Body of pancreas (tissue), 4 donors: Measurements from ENCODE around the gene ABI3BP. TPM values are rescaled to one million over a fixed set of nuclear protein-coding genes. Genes with fewer than 3 reads are reported as not detected.
A peak's percentile ranks its signal among the peaks of the same experiment; 100 is the strongest.

Experiments
- ATAC-seq: fragments of 150-250 bp; one replicate; pipeline ENCODE4 v1.9.1; 2016
- DNase-seq, 4 donors: peaks; one replicate each; pipeline ENCODE4 v3.0.0-alpha.2; 2019
- H3K27ac ChIP-seq, 4 donors: fragments of 200-600 bp; sonication (generic); 1 replicate in 3 of 4; 2 replicates in 1 of 4; pipeline versions ENCODE4 v1.5.1 to v1.6.1; 2016 to 2019; ENCODE audit warnings: mild to moderate bottlenecking in 1 of 4, mixed read lengths in 1 of 4, moderate library complexity in 1 of 4
- H3K27me3 ChIP-seq, 2 donors: fragments of 200-600 bp; sonication (generic); one replicate each; pipeline ENCODE4 v1.6.0; 2016; ENCODE audit warnings: mild to moderate bottlenecking in 1 of 2
- H3K36me3 ChIP-seq, 2 donors: fragments of 200-600 bp; sonication (generic); replicated peaks in 1 of 2; 2 replicates each; pipeline ENCODE4 v1.5.1; 2016; ENCODE audit warnings: low read depth in 2 of 2; ENCODE audit not compliant: insufficient read depth in 1 of 2
- H3K4me1 ChIP-seq: fragments of 200-600 bp; sonication (generic); one replicate; pipeline ENCODE4 v1.6.0; 2016
- H3K4me3 ChIP-seq, 2 donors: fragments of 200-600 bp; sonication (generic); 1 replicate in 1 of 2; 2 replicates in 1 of 2; pipeline ENCODE4 v1.5.1; 2016 to 2019
- H3K9me3 ChIP-seq, 3 donors: fragments of 200-600 bp; sonication (generic); 1 replicate in 2 of 3; 2 replicates in 1 of 3; pipeline ENCODE4 v1.5.1; 2016
- CTCF ChIP-seq, 7 experiments: fragments of 450-650 bp in 4 of 7; fragments of 200-600 bp in 3 of 7; sonication (generic) in 3 of 7; IDR thresholded peaks; one replicate each; pipeline ENCODE4 v1.5.1; 2016 to 2019; ENCODE audit warnings: antibody characterized with exemption in 7 of 7
- POLR2A ChIP-seq, 3 donors: fragments of 450-650 bp; IDR thresholded peaks; one replicate each; pipeline ENCODE4 v1.6.1; 2016; ENCODE audit warnings: antibody characterized with exemption in 3 of 3, mild to moderate bottlenecking in 2 of 3
- WGBS, 2 donors: methylation state at CpG; one replicate each; pipeline ENCODE4 v1.1.5; 2017; 5-methylcytosine and 5-hydroxymethylcytosine counted together
- intact Hi-C: fragments of 100-400 bp; cut with DNase I; formaldehyde crosslinking; loops from one replicate; pipeline ENCODE4 v1.15.1; 2023
- total RNA-seq, 2 donors: library from RNA; depleted of rRNA; stranded (reverse); fragments of >200 nt; gene quantifications; one replicate each; pipeline ENCODE4 v1.1.0, GENCODE V29; 2016

The ABI3BP gene
- 10 to 100 TPM in 1 of 2 donors, 1 to 10 TPM in 1; 9.3 to 19.8 TPM for total RNA-seq

- DNase-seq, result peak; percentile 57 to 73 (median 71)
- intact Hi-C loops, result no loop called here
- peaks cover 9% of the 10 kb centered on the region for H3K4me1 ChIP-seq
- H3K9me3 ChIP-seq, result no peaks in the 10 kb centered on the region
- H3K4me3 ChIP-seq, result no peak within 1 kb of the TSS
- no peak for TF ChIP-seq CTCF (IDR thresholded peaks at IDR 0.05)
- TF ChIP-seq POLR2A (IDR thresholded peaks at IDR 0.05), result peak in 1 of 3 donors; percentile 39
- H3K27me3 ChIP-seq, result no peaks in the 10 kb centered on the region
- peak within 1 kb of the TSS in 3 of 4 donors; percentile 56 to 59 (median 57) for H3K27ac ChIP-seq
- ATAC-seq, result peak; percentile 87
- no peaks in the 10 kb centered on the region for H3K36me3 ChIP-seq
- WGBS, 2 donors, result 17 to 22% methylated on average over 5 of the region's 5 CpGs
Observed at GRCh38 chr3:100993309-100993708, at the start of gene ABI3BP. TSS of gene ABI3BP (minus strand) at chr3:100993421. CDS start at chr3:100993384, 37 bp downstream.

- 22 to 23% methylated on average over 2 of the region's 2 CpGs for WGBS, 2 donors
- H3K36me3 ChIP-seq, result no peaks in the 10 kb centered on the region
- no peak overlapping the region for H3K27ac ChIP-seq
- TF ChIP-seq CTCF (IDR thresholded peaks at IDR 0.05) (no peak), POLR2A (IDR thresholded peaks at IDR 0.05) (no peak)
- H3K4me3 ChIP-seq, result no peak overlapping the region
- no peaks in the 10 kb centered on the region for H3K9me3 ChIP-seq
- DNase-seq (peak in 3 of 4 donors; percentile 23 to 29 (median 24)), ATAC-seq (peak; percentile 63)
- H3K4me1 ChIP-seq, result peaks cover 9% of the 10 kb centered on the region
- no peaks in the 10 kb centered on the region for H3K27me3 ChIP-seq
- intact Hi-C loops, result no loop called here
Observed at GRCh38 chr3:101039285-101039684, 46.1 kb upstream of the ABI3BP start.

- no peaks in the 10 kb centered on the region for H3K27me3 ChIP-seq
- DNase-seq, result no peak
- no peak for TF ChIP-seq CTCF (IDR thresholded peaks at IDR 0.05)
- intact Hi-C loops, result no loop called here
- H3K4me3 ChIP-seq, result no peak overlapping the region
- no peaks in the 10 kb centered on the region for H3K9me3 ChIP-seq
- ATAC-seq, result no peak
- H3K27ac ChIP-seq, result no peak overlapping the region
- WGBS, 2 donors, result 72 to 73% methylated on average over 1 of the region's 1 CpG
- H3K36me3 ChIP-seq, result no peaks in the 10 kb centered on the region
- H3K4me1 ChIP-seq, result peaks cover 9% of the 10 kb centered on the region
Observed at GRCh38 chr3:101038880-101039279, 45.7 kb upstream of the ABI3BP start.

- intact Hi-C loops, result no loop called here
- Histone ChIP-seq H3K27ac (no peak overlapping the region), H3K27me3 (no peaks in the 10 kb centered on the region), H3K9me3 (no peaks in the 10 kb centered on the region), H3K4me1 (peaks cover 9% of the 10 kb centered on the region), H3K36me3 (no peaks in the 10 kb centered on the region), H3K4me3 (no peak overlapping the region)
- DNase-seq, result no peak
- TF ChIP-seq POLR2A (IDR thresholded peaks at IDR 0.05) (no peak), CTCF (IDR thresholded peaks at IDR 0.05) (no peak)
- ATAC-seq, result no peak
- whole genome bisulfite sequencing, 2 donors, result 88% methylated on average over 1 of the region's 1 CpG
Observed at GRCh38 chr3:101038393-101038792, 45.2 kb upstream of the ABI3BP start.

GRCh38 chr3:101037613-101038012 is 44.4 kb upstream of the ABI3BP start:
- no peaks in the 10 kb centered on the region for H3K9me3 ChIP-seq
- H3K27ac ChIP-seq, result no peak overlapping the region
- no peak for ATAC-seq
- H3K4me1 ChIP-seq, result peaks cover 9% of the 10 kb centered on the region
- H3K36me3 ChIP-seq, result no peaks in the 10 kb centered on the region
- TF ChIP-seq CTCF (IDR thresholded peaks at IDR 0.05) (no peak), POLR2A (IDR thresholded peaks at IDR 0.05) (no peak)
- 86 to 93% methylated on average over 5 of the region's 5 CpGs for WGBS, 2 donors
- intact Hi-C loops, result no loop called here
- no peak overlapping the region for H3K4me3 ChIP-seq
- DNase-seq, result no peak
- no peaks in the 10 kb centered on the region for H3K27me3 ChIP-seq
